ENCODE data around the gene AS3MT.

Gene AS3MT

DNA sequence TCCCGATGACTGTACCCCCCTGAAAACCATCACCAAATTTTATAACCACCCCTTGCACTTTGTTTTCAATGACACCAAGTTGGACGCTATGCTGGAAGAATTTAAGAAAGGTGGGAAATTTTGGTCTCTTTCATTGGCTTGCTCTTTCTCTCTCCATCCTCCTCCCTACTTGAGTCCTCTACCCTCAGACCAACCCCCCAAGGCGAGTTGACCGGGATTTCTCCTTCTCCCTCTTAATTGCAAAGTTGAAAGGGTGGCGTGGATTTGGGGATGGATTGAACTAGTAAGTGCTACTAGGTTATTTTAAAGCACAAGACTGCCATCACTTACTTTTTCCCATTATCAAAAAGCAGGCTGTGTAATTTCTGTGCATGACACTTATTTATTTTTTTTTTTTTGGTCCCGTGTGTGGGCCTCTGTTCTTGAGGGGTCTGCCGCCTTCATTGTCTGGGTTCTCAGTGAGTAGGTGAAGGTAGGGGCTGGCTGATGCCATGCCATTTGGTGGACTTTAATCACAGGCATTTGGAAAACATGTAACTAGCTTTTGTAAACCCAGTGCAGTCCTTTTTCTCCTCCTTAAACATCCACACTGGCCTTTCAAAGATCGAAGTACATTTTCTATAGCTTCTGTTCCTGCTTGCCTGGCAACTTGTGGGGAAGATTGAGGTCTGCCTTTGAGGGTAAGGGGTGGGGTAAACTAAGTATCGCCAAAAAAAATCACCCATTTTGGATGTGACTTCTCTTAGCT lies 50.9 kb downstream of the AS3MT start (continued):
- no peak for TF ChIP-seq ZNF133 (tag by site-specific recombination; IDR thresholded peaks at IDR 0.05)
- TF ChIP-seq, protein P1, sequence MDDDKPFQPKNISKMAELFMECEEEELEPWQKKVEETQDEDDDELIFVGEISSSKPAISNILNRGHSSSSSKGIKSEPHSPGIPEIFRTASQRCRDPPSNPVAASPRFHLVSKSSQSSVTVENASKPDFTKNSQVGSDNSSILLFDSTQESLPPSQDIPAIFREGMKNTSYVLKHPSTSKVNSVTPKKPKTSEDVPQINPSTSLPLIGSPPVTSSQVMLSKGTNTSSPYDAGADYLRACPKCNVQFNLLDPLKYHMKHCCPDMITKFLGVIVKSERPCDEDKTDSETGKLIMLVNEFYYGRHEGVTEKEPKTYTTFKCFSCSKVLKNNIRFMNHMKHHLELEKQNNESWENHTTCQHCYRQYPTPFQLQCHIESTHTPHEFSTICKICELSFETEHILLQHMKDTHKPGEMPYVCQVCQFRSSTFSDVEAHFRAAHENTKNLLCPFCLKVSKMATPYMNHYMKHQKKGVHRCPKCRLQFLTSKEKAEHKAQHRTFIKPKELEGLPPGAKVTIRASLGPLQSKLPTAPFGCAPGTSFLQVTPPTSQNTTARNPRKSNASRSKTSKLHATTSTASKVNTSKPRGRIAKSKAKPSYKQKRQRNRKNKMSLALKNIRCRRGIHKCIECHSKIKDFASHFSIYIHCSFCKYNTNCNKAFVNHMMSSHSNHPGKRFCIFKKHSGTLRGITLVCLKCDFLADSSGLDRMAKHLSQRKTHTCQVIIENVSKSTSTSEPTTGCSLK (tag by site-specific recombination; IDR thresholded peaks at IDR 0.05) = no peak
- TF ChIP-seq ZNF561 (tag by site-specific recombination; IDR thresholded peaks at IDR 0.05; ENCODE audit: borderline replicate concordance) = no peak
- TF ChIP-seq KLF8 (tag by site-specific recombination; IDR thresholded peaks at IDR 0.05) = peak; percentile 29; the same call in 1 of the 2 replicates
- no peak for TF ChIP-seq ZNF221 (tag by site-specific recombination; IDR thresholded peaks at IDR 0.05; ENCODE audit: borderline replicate concordance)
- TF ChIP-seq ZNF501 (tag by site-specific recombination; IDR thresholded peaks at IDR 0.05) = no peak
- TF ChIP-seq ZNF473 (tag by site-specific recombination; IDR thresholded peaks at IDR 0.05) = no peak
- TF ChIP-seq KLF16 (tag by site-specific recombination; IDR thresholded peaks at IDR 0.05) = 0 out of 2 replicates have a peak, but pooled peaks have one; percentile 15
- no peak for TF ChIP-seq ZNF426 (tag by site-specific recombination; IDR thresholded peaks at IDR 0.05)
- TF ChIP-seq ZNF311 (tag by site-specific recombination; IDR thresholded peaks at IDR 0.05; ENCODE audit: borderline replicate concordance) = no peak
- TF ChIP-seq ZBTB7A (tag by site-specific recombination; IDR thresholded peaks at IDR 0.05; ENCODE audit: low read depth) = no peak
- TF ChIP-seq ZNF169 (tag by site-specific recombination; IDR thresholded peaks at IDR 0.05) = no peak
- no peak for TF ChIP-seq REST (tag by site-specific recombination; IDR thresholded peaks at IDR 0.05)
- no peak for TF ChIP-seq ZNF830 (tag by site-specific recombination; IDR thresholded peaks at IDR 0.05; ENCODE audit: low read depth)
- TF ChIP-seq ZNF549 (tag by site-specific recombination; IDR thresholded peaks at IDR 0.05) = no peak
- TF ChIP-seq BCL11A (tag by site-specific recombination; IDR thresholded peaks at IDR 0.05; ENCODE audit: low read depth) = no peak
- no peak for TF ChIP-seq ZNF548 (tag by site-specific recombination; IDR thresholded peaks at IDR 0.05)
- TF ChIP-seq ZNF670 (tag by site-specific recombination; IDR thresholded peaks at IDR 0.05; ENCODE audit: low read depth) = no peak
- peak; percentile 46 for TF ChIP-seq GLIS1 (tag by site-specific recombination; IDR thresholded peaks at IDR 0.05)
- TF ChIP-seq ZBTB44 (tag by site-specific recombination; IDR thresholded peaks at IDR 0.05) = no peak
- TF ChIP-seq ZNF324 (tag by site-specific recombination; IDR thresholded peaks at IDR 0.05) = 0 out of 2 replicates have a peak, but pooled peaks have one; percentile 27
- no peak for TF ChIP-seq ZNF19 (tag by site-specific recombination; IDR thresholded peaks at IDR 0.05; ENCODE audit: low read depth)
- TF ChIP-seq ZNF10 (tag by site-specific recombination; IDR thresholded peaks at IDR 0.05) = peak; percentile 52; the same call in 1 of the 2 replicates
- TF ChIP-seq KLF9 (tag by site-specific recombination; IDR thresholded peaks at IDR 0.05; ENCODE audit: low read depth) = no peak
- TF ChIP-seq, protein P2, sequence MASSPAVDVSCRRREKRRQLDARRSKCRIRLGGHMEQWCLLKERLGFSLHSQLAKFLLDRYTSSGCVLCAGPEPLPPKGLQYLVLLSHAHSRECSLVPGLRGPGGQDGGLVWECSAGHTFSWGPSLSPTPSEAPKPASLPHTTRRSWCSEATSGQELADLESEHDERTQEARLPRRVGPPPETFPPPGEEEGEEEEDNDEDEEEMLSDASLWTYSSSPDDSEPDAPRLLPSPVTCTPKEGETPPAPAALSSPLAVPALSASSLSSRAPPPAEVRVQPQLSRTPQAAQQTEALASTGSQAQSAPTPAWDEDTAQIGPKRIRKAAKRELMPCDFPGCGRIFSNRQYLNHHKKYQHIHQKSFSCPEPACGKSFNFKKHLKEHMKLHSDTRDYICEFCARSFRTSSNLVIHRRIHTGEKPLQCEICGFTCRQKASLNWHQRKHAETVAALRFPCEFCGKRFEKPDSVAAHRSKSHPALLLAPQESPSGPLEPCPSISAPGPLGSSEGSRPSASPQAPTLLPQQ (tag by site-specific recombination; IDR thresholded peaks at IDR 0.05) = 0 out of 2 replicates have a peak, but pooled peaks have one; percentile 26
- TF ChIP-seq, protein P3, sequence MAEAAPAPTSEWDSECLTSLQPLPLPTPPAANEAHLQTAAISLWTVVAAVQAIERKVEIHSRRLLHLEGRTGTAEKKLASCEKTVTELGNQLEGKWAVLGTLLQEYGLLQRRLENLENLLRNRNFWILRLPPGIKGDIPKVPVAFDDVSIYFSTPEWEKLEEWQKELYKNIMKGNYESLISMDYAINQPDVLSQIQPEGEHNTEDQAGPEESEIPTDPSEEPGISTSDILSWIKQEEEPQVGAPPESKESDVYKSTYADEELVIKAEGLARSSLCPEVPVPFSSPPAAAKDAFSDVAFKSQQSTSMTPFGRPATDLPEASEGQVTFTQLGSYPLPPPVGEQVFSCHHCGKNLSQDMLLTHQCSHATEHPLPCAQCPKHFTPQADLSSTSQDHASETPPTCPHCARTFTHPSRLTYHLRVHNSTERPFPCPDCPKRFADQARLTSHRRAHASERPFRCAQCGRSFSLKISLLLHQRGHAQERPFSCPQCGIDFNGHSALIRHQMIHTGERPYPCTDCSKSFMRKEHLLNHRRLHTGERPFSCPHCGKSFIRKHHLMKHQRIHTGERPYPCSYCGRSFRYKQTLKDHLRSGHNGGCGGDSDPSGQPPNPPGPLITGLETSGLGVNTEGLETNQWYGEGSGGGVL (tag by site-specific recombination; IDR thresholded peaks at IDR 0.05) = no peak
- no peak for TF ChIP-seq ZNF24 (tag by site-specific recombination; IDR thresholded peaks at IDR 0.05)
- no peak for TF ChIP-seq SP7 (tag by site-specific recombination; IDR thresholded peaks at IDR 0.05)
- TF ChIP-seq ZFP41 (tag by site-specific recombination; IDR thresholded peaks at IDR 0.05; ENCODE audit: borderline replicate concordance) = no peak
- TF ChIP-seq ZNF302 (tag by site-specific recombination; IDR thresholded peaks at IDR 0.05; ENCODE audit: low read depth) = no peak
